HUDEP-2 (cell line): ENCODE results near the gene MTMR10.
A peak's percentile ranks its signal among the peaks of the same experiment; 100 is the strongest.

ENCODE experiments used
- DNase-seq, 76 experiments: peaks; one replicate each; lab custom pipeline; 2025; ENCODE audit not compliant: unreplicated experiment in 76 of 76; lab: John Stamatoyannopoulos, UW

The MTMR10 gene

DNA sequence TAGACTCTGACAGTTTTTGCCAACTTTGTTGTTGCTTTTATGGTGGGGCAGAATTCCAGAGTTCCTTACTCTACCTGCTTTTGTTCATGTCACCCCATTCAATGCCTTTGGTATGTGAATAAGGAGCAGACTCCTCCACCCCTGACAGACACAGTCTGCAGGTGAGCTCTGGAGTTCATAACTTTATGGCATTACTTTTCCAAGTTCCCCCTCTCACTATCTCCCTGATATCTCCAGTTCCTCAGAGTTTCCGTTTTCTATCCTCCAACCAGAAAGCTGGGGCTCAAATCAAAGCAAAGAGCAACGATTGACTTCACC lies 23.1 kb upstream of the MTMR10 start:
- DNase-seq = no peak

DNA sequence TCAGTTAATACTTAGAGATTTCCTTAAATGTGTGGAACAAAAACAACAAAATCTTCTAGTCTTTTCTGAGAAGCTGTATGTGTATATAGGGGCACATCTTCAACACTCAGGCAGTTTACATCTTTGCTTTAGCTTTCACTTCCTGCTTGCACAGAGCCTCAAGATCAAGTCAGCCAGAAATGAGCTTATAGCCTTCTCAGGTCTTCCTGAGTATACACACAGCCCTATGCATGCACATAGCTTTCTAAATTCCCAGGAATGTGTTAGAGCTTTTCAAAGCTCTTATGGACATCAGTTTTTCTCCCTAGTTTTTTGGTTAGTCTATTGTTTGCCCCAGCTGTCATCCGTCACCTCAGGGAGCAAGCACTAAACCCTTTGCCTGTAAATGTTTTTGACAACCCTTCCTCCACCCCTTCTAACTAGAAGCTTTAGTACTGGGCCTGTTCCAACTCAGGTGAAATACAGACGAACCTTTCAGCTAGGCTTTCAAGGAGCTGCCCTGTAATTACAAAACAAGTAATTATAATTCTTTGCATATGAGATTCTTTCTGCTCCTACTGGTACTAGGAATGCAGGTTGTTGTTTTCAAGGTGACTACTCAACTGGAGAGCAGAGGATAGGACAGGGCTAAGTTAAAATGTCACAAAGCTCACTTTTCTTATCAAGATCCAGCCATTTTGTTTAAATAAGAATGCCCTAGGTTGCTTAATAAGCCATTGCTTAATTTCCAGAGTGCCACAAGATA lies 22.6 kb upstream of the MTMR10 start:
- no peak for DNase-seq

DNA sequence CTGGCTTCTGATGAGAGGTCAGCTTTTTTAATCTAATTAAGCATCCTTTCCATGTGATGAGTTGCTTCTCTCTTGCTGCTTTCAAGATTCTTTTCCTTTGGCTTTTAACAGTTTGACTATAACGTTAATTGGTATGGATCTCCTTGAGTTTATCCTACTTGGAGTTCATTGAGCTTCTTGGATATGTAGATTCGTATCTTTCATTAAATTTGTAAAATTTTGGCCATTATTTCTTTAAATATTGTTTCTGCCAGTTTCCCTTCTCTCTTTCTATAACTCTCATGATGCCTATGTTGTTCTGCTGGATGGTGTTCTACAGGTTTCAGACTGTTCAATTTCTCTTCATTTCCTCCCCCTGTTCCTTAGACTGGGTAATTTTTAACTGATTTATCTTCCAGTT lies 21.0 kb upstream of the MTMR10 start:
- DNase-seq = no peak

GRCh38 chr15:31010036-31010435 lies 18.6 kb upstream of the MTMR10 start:
- DNase-seq = no peak

GRCh38 chr15:31005660-31006059 lies 14.2 kb upstream of the MTMR10 start:
- no peak for DNase-seq

GRCh38 chr15:31004220-31004733 lies 12.8 kb upstream of the MTMR10 start:
- DNase-seq = no peak

DNA sequence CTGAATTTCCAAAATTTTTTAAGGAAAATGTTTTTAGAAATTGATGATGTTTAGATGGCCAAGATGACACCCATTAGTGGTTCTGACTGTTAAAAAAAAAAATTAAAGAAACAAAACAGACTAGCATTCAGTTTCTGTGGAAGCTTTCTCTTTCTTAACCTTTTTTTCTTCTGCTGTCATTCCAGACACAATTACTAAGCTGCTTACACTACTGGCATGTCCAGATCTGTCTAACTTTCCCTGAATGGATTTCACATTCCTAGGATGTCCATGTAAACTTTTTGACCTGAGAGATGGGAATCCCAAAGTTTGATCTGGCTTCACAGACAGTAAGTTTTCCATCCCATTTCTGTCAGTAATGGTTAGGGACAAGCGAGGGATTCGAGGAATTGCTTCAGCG lies 10.3 kb upstream of the MTMR10 start:
- no peak for DNase-seq

GRCh38 chr15:30999729-31000128 lies 8.3 kb upstream of the MTMR10 start:
- DNase-seq = no peak

GRCh38 chr15:30997270-30997669 lies 5.8 kb upstream of the MTMR10 start:
- no peak for DNase-seq

GRCh38 chr15:30992249-30992864 lies 929 bp upstream of the MTMR10 start:
- peak in 1 of 76 experiments; percentile 6 for DNase-seq

- DNase-seq = peak in 2 of 76 experiments; percentile 30 to 45
These were observed 778 bp downstream of the MTMR10 start for GRCh38 chr15:30990446-30991254.

DNA sequence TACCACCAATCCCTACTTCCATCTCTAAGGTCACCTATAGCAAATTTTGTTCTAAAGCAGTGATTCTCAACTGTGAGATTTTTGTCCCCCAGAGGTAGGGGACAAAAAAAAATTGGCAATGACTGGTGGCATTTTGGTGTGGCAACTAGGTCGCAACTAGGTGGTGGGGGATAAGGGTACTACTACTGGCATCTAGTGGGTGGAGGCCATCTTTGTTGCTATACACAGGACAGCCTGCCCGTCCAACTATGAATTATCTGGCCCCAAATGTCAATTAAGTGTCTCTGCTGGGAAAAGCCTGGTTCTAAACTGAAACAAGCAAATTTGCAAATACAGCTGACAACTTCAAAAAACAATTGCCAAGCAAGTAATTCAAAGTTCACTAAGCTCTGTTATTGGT lies 1.4 kb downstream of the MTMR10 start:
- DNase-seq = peak in 8 of 76 experiments; percentile 2 to 29 (median 14)

GRCh38 chr15:30985081-30985531 lies 6.3 kb downstream of the MTMR10 start:
- no peak for DNase-seq

DNA sequence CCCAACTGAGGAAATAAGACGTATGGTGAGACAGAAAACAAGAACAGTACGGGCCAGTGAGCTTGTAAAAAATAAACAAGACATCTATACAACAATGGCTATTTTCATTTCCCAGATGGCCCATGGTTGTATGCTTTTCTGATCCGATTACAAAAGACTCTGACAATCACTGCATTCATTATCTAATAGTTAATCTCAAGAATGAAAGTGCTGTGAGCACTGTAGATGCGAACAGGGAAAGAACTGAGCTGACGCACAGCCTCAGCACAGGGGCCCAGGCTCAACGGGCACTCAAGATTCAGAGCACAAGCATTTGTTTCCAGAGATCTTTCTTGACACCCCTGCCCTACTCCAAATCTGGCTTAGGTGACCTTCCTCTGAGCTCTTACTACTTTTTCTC lies 6.9 kb downstream of the MTMR10 start:
- DNase-seq = no peak

- DNase-seq = no peak
These were observed 7.3 kb downstream of the MTMR10 start for GRCh38 chr15:30984118-30984517.

DNA sequence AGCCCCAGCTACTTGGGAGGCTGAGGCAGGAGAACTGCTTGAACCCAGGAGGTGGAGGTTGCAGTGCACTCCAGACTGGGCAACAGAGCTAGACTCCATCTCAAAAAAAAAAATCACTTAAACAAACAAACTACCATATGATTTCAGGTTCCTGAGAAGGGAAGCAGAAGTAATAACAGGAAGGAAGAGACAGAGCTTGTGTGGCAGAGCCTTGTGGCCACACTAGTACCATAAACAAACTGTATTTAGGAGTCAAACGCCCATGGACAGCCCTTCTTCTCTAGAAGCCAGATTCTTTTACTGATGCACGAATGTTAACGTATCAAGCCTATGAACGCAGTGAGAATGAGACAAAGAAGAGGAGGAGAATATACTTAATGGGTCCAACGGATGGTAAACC lies 12.0 kb downstream of the MTMR10 start:
- no peak for DNase-seq

- peak in 59 of 76 experiments; percentile 1 to 84 (median 47) for DNase-seq
These were observed 13.1 kb downstream of the MTMR10 start for GRCh38 chr15:30978328-30978727.

- DNase-seq = no peak
These were observed 17.3 kb downstream of the MTMR10 start for GRCh38 chr15:30974112-30974511.

DNA sequence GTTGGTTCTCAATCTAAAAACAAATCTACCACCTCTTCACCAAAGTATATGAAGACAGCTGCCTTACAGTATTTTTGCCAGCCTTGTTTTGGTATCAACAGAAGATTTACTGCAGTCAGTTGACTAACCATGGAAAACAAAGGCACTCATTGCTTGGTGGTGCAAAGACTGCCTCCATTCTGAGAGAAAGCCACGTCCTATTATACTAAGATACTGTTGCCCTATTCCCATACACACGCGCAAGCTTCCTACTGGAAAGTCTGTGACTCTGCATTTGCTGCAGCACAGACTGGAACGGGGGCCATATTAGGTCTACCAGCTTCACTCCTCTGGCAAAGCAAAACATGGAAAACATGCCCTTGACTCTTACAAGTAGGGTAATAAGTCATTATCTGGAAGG lies 18.0 kb downstream of the MTMR10 start:
- DNase-seq = no peak

DNA sequence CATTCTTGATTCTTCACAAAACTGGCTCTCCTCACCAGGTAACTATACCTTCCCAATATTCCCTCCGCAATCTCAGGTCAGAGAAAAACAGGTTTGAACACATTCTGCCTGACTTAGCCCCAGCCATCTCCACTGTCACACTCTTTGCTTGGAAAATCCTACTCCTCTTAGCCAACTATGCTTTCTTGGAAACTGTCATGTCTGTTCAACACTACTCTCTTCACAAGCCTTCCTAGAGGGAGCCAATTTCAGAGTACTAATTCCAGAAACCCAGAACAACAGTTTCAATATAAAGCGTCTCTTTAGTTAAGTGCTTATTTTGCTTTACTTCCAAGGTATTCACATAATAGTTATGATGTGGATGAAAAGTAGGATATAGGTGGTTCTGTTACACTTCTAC lies 21.7 kb downstream of the MTMR10 start:
- no peak for DNase-seq

GRCh38 chr15:30963681-30964080 lies 27.7 kb downstream of the MTMR10 start:
- no peak for DNase-seq
